Islet precursor cell (in vitro differentiated cells): Measurements from ENCODE around the gene MFSD2A.
"Not testable (repeated sequence)": the region's sequence is repeated elsewhere in the genome, so short reads cannot be mapped to it uniquely, and the experiment has no call there.

Experiments used
- DNase-seq: peaks from one replicate; pipeline ENCODE4 v3.0.0-alpha.2; 2018

Gene MFSD2A

GRCh38 chr1:39954870-39955546 lies at the start of gene MFSD2A:
MFSD2A (plus strand) TSS chr1:39955145; CDS start chr1:39955293, 148 bp downstream.
- peak; percentile 96 for DNase-seq

GRCh38 chr1:39905172-39905571 lies 49.8 kb upstream of the MFSD2A start:
- no peak for DNase-seq

GRCh38 chr1:39907528-39908453 lies 47.2 kb upstream of the MFSD2A start:
- no peak for DNase-seq

GRCh38 chr1:39908534-39908933 lies 46.4 kb upstream of the MFSD2A start:
- no peak for DNase-seq

GRCh38 chr1:39910263-39910662 lies 44.7 kb upstream of the MFSD2A start:
- no peak for DNase-seq

GRCh38 chr1:39913136-39913535 lies 41.8 kb upstream of the MFSD2A start:
- DNase-seq, result not testable (repeated sequence)

- no peak for DNase-seq
These were observed 39.3 kb upstream of the MFSD2A start for GRCh38 chr1:39915499-39916129.

- DNase-seq, result no peak
These were observed 37.1 kb upstream of the MFSD2A start for GRCh38 chr1:39917825-39918224.

GRCh38 chr1:39919545-39919944 lies 35.4 kb upstream of the MFSD2A start:
- peak; percentile 77 for DNase-seq

- peak; percentile 60 for DNase-seq
These were observed 32.7 kb upstream of the MFSD2A start for GRCh38 chr1:39922251-39922688.

GRCh38 chr1:39925721-39926342 lies 29.1 kb upstream of the MFSD2A start:
- DNase-seq, result no peak

GRCh38 chr1:39926343-39926793 lies 28.6 kb upstream of the MFSD2A start:
- DNase-seq, result peak; percentile 57

- DNase-seq, result no peak
These were observed 28.1 kb upstream of the MFSD2A start for GRCh38 chr1:39926820-39927219.

GRCh38 chr1:39927538-39927937 lies 27.4 kb upstream of the MFSD2A start:
- no peak for DNase-seq

- no peak for DNase-seq
These were observed 25.9 kb upstream of the MFSD2A start for GRCh38 chr1:39928809-39929587.

GRCh38 chr1:39933956-39934941 lies 20.7 kb upstream of the MFSD2A start:
- no peak for DNase-seq

- DNase-seq, result no peak
These were observed 18.0 kb upstream of the MFSD2A start for GRCh38 chr1:39936724-39937491.

GRCh38 chr1:39938856-39939255 lies 16.1 kb upstream of the MFSD2A start:
- no peak for DNase-seq

- no peak for DNase-seq
These were observed 14.7 kb upstream of the MFSD2A start for GRCh38 chr1:39940253-39940652.
